ENCODE results near the gene FZR1.
"Not testable (repeated sequence)": the region's sequence is repeated elsewhere in the genome, so short reads cannot be mapped to it uniquely, and the experiment has no call there.

Gene FZR1

GRCh38 chr19:3575260-3575741, 69.2 kb downstream of the FZR1 start:
- ATAC-seq: no peak

GRCh38 chr19:3575949-3576673, 70.0 kb downstream of the FZR1 start:
- ATAC-seq: no peak

- no peak for ATAC-seq
Observed at GRCh38 chr19:3576696-3577443, 70.8 kb downstream of the FZR1 start.

GRCh38 chr19:3577723-3578344, 71.7 kb downstream of the FZR1 start:
- no peak for ATAC-seq

- no peak for ATAC-seq
Observed at GRCh38 chr19:3578390-3578789, 72.3 kb downstream of the FZR1 start.

- no peak for ATAC-seq
Observed at GRCh38 chr19:3580156-3580934, 74.2 kb downstream of the FZR1 start.

GRCh38 chr19:3581792-3582191, 75.7 kb downstream of the FZR1 start:
- ATAC-seq: not testable (repeated sequence)

- ATAC-seq: not testable (repeated sequence)
Observed at GRCh38 chr19:3584036-3584802, 78.1 kb downstream of the FZR1 start.

- no peak for ATAC-seq
Observed at GRCh38 chr19:3585301-3586126, 79.4 kb downstream of the FZR1 start, which contains the start of gene GIPC3. GIPC3 (plus strand) TSS chr19:3585478; CDS start chr19:3585598, 120 bp downstream.

- no peak for ATAC-seq
Observed at GRCh38 chr19:3586127-3586626, 80.1 kb downstream of the FZR1 start.

- no peak for ATAC-seq
Observed at GRCh38 chr19:3586707-3587346, 80.7 kb downstream of the FZR1 start.
